Activated gamma-delta T cell treated with Interleukin-2 at 50 U/mL for 16 hours (primary cell): Measurements from ENCODE around the gene CYP4F22.
"Not testable (repeated sequence)": the region's sequence is repeated elsewhere in the genome, so short reads cannot be mapped to it uniquely, and the experiment has no call there.

Experiments
- DNase-seq: peaks from one replicate; pipeline ENCODE4 v3.0.0-alpha.2; 2020

CYP4F22 gene

GRCh38 chr19:15495151-15495550 lies 13.2 kb upstream of the CYP4F22 start:
- no peak for DNase-seq

GRCh38 chr19:15498156-15498858 lies 10.0 kb upstream of the CYP4F22 start:
- no peak for DNase-seq

GRCh38 chr19:15498910-15499309 lies 9.4 kb upstream of the CYP4F22 start:
- no peak for DNase-seq

- no peak for DNase-seq
Observed at GRCh38 chr19:15501596-15501995, 6.7 kb upstream of the CYP4F22 start.

GRCh38 chr19:15502264-15502663 lies 6.1 kb upstream of the CYP4F22 start:
- DNase-seq = no peak

GRCh38 chr19:15506074-15506571 lies 2.2 kb upstream of the CYP4F22 start:
- no peak for DNase-seq

- no peak for DNase-seq
Observed at GRCh38 chr19:15507068-15508034, 974 bp upstream of the CYP4F22 start.

- no peak for DNase-seq
Observed at GRCh38 chr19:15511671-15512424, 3.5 kb downstream of the CYP4F22 start.

GRCh38 chr19:15515227-15515625 lies 6.9 kb downstream of the CYP4F22 start:
- not testable (repeated sequence) for DNase-seq

- no peak for DNase-seq
Observed at GRCh38 chr19:15516363-15516762, 8.0 kb downstream of the CYP4F22 start.

GRCh38 chr19:15517778-15518177 lies 9.5 kb downstream of the CYP4F22 start:
- DNase-seq = no peak

GRCh38 chr19:15519433-15519976 lies 11.2 kb downstream of the CYP4F22 start:
- no peak for DNase-seq

- DNase-seq = no peak
Observed at GRCh38 chr19:15524781-15525180, 16.5 kb downstream of the CYP4F22 start.

GRCh38 chr19:15525291-15525690 lies 17.0 kb downstream of the CYP4F22 start:
- DNase-seq = no peak

GRCh38 chr19:15526408-15526807 lies 18.1 kb downstream of the CYP4F22 start:
- no peak for DNase-seq

- DNase-seq = no peak
Observed at GRCh38 chr19:15527705-15528104, 19.4 kb downstream of the CYP4F22 start.

- no peak for DNase-seq
Observed at GRCh38 chr19:15529774-15530372, 21.5 kb downstream of the CYP4F22 start.

- no peak for DNase-seq
Observed at GRCh38 chr19:15532779-15533521, 24.6 kb downstream of the CYP4F22 start.

- DNase-seq = not testable (repeated sequence)
Observed at GRCh38 chr19:15533522-15533830, 25.2 kb downstream of the CYP4F22 start.

- no peak for DNase-seq
Observed at GRCh38 chr19:15534957-15535864, 26.9 kb downstream of the CYP4F22 start.

- DNase-seq = no peak
Observed at GRCh38 chr19:15536350-15536749, 28.0 kb downstream of the CYP4F22 start.
